ENCODE results near the gene CTTNBP2NL. TPM values are rescaled to one million over a fixed set of nuclear protein-coding genes. Genes with fewer than 3 reads are reported as not detected.

CTTNBP2NL gene
- total and polyA plus RNA-seq, 2 of the 4 experiments (the other 2 are of a cell fraction) = 12.4 to 22.0 TPM

GRCh38 chr1:112470966-112471365 is 75.0 kb downstream of the CTTNBP2NL start:
- CTCF ChIA-PET = no interaction called here
- H3K23ac ChIP-seq (ENCODE audit: low read depth, low read length) = no peak overlapping the region
- WGBS, 2 experiments (ENCODE audit: extremely low coverage in 2 of 2, insufficient read length in 1 of 2) = no CpG with 5 or more reads among the region's 3 CpGs

More at GRCh38 chr1:112470966-112471365, 75.0 kb downstream of the CTTNBP2NL start:
- H2BK15ac ChIP-seq (ENCODE audit: low read depth, low read length) = no peak overlapping the region
- H3K18ac ChIP-seq (ENCODE audit: low read depth, low read length) = no peak overlapping the region
- no peak overlapping the region for H2BK20ac ChIP-seq (ENCODE audit: low read depth, low read length)
- no peaks in the 10 kb centered on the region for H3K9me3 ChIP-seq (ENCODE audit: control insufficient read depth, insufficient read depth, low read length)
- peaks cover 8% of the 10 kb centered on the region for H3K9me1 ChIP-seq (ENCODE audit: insufficient read depth, low read length)
- ATAC-seq (ENCODE audit: low read depth) (no peak), DNase-seq (no peak)
- H2AK9ac ChIP-seq (replicated peaks; ENCODE audit: low read depth, low read length, poor library complexity) = no peak overlapping the region
- no TSS peak for BruUV-seq (replicated peaks)
- H4K5ac ChIP-seq (ENCODE audit: low read depth, low read length) = no peak overlapping the region
- no peak overlapping the region for H3K4me3 ChIP-seq (ENCODE audit: insufficient read depth, low read depth, low read length)
- peaks cover 2% of the 10 kb centered on the region for H3K4me1 ChIP-seq (ENCODE audit: control insufficient read depth, insufficient read depth, low read length)
- H3K27ac ChIP-seq (ENCODE audit: insufficient read depth, low read length) = no peak overlapping the region
- H3K4me2 ChIP-seq (ENCODE audit: low read depth, low read length) = no peak overlapping the region
- no peak for TF ChIP-seq RFX5 (IDR thresholded peaks at IDR 0.05; ENCODE audit: low read depth, low read length)
- no peak for TF ChIP-seq USF2 (IDR thresholded peaks at IDR 0.05; ENCODE audit: low read depth, low read length)
- no peak for TF ChIP-seq MXI1 (IDR thresholded peaks at IDR 0.05; ENCODE audit: borderline replicate concordance, low read depth, low read length)
- TF ChIP-seq CHD1 (IDR thresholded peaks at IDR 0.05; ENCODE audit: low read depth, low read length) = no peak
- no peak for TF ChIP-seq POLR2A (IDR thresholded peaks at IDR 0.05; ENCODE audit: low read depth, low read length)
- no peak for TF ChIP-seq SMC3 (IDR thresholded peaks at IDR 0.05; ENCODE audit: low read depth, low read length)
- no peak overlapping the region for H4K91ac ChIP-seq (ENCODE audit: insufficient read depth, low read depth, low read length)
- no peak overlapping the region for H4K8ac ChIP-seq (ENCODE audit: low read depth in 2 of 2, low read length in 2 of 2)
- no peak overlapping the region for H3K56ac ChIP-seq (ENCODE audit: extremely low read depth, insufficient read depth, low read length)
- H3K4ac ChIP-seq (ENCODE audit: low read depth, low read length) = no peak overlapping the region
- H4K20me1 ChIP-seq (ENCODE audit: insufficient read depth, low read length) = no peaks in the 10 kb centered on the region; the same call in 1 of the 2 replicates
- H3K79me1 ChIP-seq (ENCODE audit: low read depth in 1 of 2, low read length in 2 of 2) = peaks cover 0 to under 1% of the 10 kb centered on the region in 2 experiments; a peak in 2 of 4 replicates
- POLR2A ChIA-PET (ENCODE audit: unreplicated experiment) = no interaction called here
- H3K14ac ChIP-seq (replicated peaks; ENCODE audit: low read depth, low read length) = no peak overlapping the region
- no peaks in the 10 kb centered on the region for H3K27me3 ChIP-seq (ENCODE audit: control insufficient read depth, insufficient read depth, low read length)
- dilution Hi-C loops (cut with HindIII; ENCODE audit: low sequenced_read_pairs, unreplicated experiment) (no loop called here), intact Hi-C loops (cut with micrococcal nuclease) (no loop called here), in situ Hi-C loops (cut with MboI; ENCODE audit: low sequenced_read_pairs) (no loop called here)
- H2BK5ac ChIP-seq (ENCODE audit: low read depth, low read length, poor library complexity, severe bottlenecking) = no peak overlapping the region
- H2BK120ac ChIP-seq (ENCODE audit: low read depth, low read length) = no peak overlapping the region
- no peak overlapping the region for H3K9ac ChIP-seq (ENCODE audit: low read depth, low read length)
- peak overlapping the region; percentile 44 for H2AFZ ChIP-seq (replicated peaks; ENCODE audit: low read length, poor library complexity)
- no peak overlapping the region for H2AK5ac ChIP-seq (ENCODE audit: low read depth, low read length)
- no peaks in the 10 kb centered on the region for H3K36me3 ChIP-seq (ENCODE audit: control insufficient read depth, insufficient read depth, low read length)
